ENCODE results near the gene INPP5B. TPM values are rescaled to one million over a fixed set of nuclear protein-coding genes. Genes with fewer than 3 reads are reported as not detected.

The INPP5B gene
- total and polyA plus RNA-seq, 10 of the 15 experiments (the other 5 are each of a cell fraction or from before 2014, with no cell fraction given): 10.9 to 54.4 (median 26.9) TPM

DNA sequence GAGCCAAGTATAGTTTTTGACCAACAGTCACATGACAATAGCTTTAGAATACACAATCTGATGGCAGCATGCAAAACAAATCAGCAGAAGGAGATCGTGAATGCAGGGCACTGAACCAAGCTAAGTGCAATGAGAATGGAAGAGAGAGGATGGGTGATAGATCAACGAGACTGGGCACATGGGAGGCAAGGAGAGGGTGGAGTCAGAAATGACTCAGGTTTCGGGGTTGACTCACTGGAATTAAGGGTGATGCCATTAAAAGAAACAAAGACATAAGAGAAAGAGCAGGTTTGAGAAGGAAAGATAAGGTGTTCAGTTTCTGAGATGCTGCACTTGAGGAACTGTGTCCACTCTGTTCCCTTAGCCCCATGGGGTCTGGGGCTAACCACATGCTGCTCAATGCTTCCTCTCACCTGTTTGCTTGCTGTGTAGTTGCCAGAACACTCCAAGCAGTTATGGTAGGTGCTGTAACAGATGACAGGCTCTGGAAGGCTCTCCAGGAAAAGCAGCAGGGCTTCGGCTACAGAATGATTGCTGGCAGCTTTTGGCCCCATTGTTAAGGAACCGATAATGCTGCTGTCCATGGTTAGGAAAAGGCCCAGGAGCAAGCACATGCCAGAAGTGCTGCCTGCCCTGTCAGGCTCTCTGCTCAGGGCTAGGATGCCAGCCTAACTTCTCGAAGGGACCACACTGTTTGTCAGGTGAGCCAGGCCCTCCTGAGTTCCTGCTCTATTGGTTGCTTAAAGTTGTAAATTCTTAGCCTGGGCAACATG lies 81.3 kb downstream of the INPP5B start:
- Histone ChIP-seq H2AFZ (ENCODE audit: control insufficient read depth, low read depth, low read length) (no peak overlapping the region), H3K4me3 (no peak overlapping the region), H3K27me3 (replicated peaks in 1 of 2; ENCODE audit: control insufficient read depth in 2 of 2, insufficient read depth in 2 of 2, low read length in 1 of 2) (no peaks in the 10 kb centered on the region), H3K27ac (ENCODE audit: control insufficient read depth, insufficient read depth) (no peak overlapping the region), H3K36me3 (ENCODE audit: control insufficient read depth in 2 of 2, insufficient read depth in 2 of 2, low read length in 1 of 2) (peaks cover 11 to 25% of the 10 kb centered on the region in 2 experiments), H3K4me2 (ENCODE audit: control insufficient read depth, insufficient read depth) (no peak overlapping the region), H4K20me1 (ENCODE audit: control insufficient read depth, insufficient read depth) (no peaks in the 10 kb centered on the region), H3K79me2 (ENCODE audit: control insufficient read depth, insufficient read depth, low read length) (no peaks in the 10 kb centered on the region), H3K9ac (ENCODE audit: control insufficient read depth, insufficient read depth, low read length) (no peak overlapping the region), H3K4me1 (ENCODE audit: control insufficient read depth, insufficient read depth, low read length) (peaks cover under 1% of the 10 kb centered on the region), H3K9me3 (replicated peaks; ENCODE audit: control insufficient read depth, insufficient read depth, low read length) (no peaks in the 10 kb centered on the region)
- CTCF ChIA-PET: interaction anchor here (1.2 kb wide), 1 partner anchor 174 kb away, joined by 4 read pairs; no protein-coding TSS in a partner anchor
- RAD21 ChIA-PET (ENCODE audit: unreplicated experiment): no interaction called here
- TF ChIP-seq RCOR1 (conservative IDR thresholded peaks at IDR 0.05; ENCODE audit: low read depth, low read length) (no peak), SUZ12 (IDR thresholded peaks at IDR 0.05; ENCODE audit: unreplicated experiment) (no peak), HCFC1 (IDR thresholded peaks at IDR 0.05; ENCODE audit: low read length) (no peak), PAX5 (IDR thresholded peaks at IDR 0.05; ENCODE audit: borderline replicate concordance, low read depth, low read length) (no peak), POLR2A (IDR thresholded peaks at IDR 0.05; ENCODE audit: low read depth, low read length) (no peak), JUNB (IDR thresholded peaks at IDR 0.05) (no peak), NRF1 (conservative IDR thresholded peaks at IDR 0.05; ENCODE audit: low read depth, low read length) (no peak), FOS (IDR thresholded peaks at IDR 0.05; ENCODE audit: borderline replicate concordance, extremely low read depth, insufficient read length) (no peak)
- TF ChIP-seq, protein P1, sequence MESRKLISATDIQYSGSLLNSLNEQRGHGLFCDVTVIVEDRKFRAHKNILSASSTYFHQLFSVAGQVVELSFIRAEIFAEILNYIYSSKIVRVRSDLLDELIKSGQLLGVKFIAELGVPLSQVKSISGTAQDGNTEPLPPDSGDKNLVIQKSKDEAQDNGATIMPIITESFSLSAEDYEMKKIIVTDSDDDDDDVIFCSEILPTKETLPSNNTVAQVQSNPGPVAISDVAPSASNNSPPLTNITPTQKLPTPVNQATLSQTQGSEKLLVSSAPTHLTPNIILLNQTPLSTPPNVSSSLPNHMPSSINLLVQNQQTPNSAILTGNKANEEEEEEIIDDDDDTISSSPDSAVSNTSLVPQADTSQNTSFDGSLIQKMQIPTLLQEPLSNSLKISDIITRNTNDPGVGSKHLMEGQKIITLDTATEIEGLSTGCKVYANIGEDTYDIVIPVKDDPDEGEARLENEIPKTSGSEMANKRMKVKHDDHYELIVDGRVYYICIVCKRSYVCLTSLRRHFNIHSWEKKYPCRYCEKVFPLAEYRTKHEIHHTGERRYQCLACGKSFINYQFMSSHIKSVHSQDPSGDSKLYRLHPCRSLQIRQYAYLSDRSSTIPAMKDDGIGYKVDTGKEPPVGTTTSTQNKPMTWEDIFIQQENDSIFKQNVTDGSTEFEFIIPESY (IDR thresholded peaks at IDR 0.05): no peak
- POLR2A ChIA-PET: interaction anchor here (0.5 to 0.7 kb wide), 2 partner anchors 47 to 68 kb away, joined by 3 read pairs; no protein-coding TSS in a partner anchor
- no TSS peak for BruUV-seq (replicated peaks)
- intact Hi-C loops (cut with micrococcal nuclease; ENCODE audit: unreplicated experiment) (no loop called here), in situ Hi-C loops (cut with MboI) (no loop called here)
- SMC1A ChIA-PET (ENCODE audit: uncharacterized antibody, unreplicated experiment): interaction anchor here (1.0 kb wide), 1 partner anchor 10 kb away, joined by 4 read pairs; no protein-coding TSS in a partner anchor
- DNase-seq (ENCODE audit: low read depth, low spot score) (no peak), ATAC-seq (no peak), FAIRE-seq (no peak)
- 67% methylated on average over 6 of the region's 6 CpGs for WGBS (ENCODE audit: insufficient coverage, insufficient replicate concordance, low lambda C conversion rate, missing lambda C conversion rate)
